Measurements from ENCODE around the gene PCBP2.
"Not testable (repeated sequence)": the region's sequence is repeated elsewhere in the genome, so short reads cannot be mapped to it uniquely, and the experiment has no call there.

The PCBP2 gene

GRCh38 chr12:53465679-53466078, 13.8 kb downstream of the PCBP2 start:
- ATAC-seq (replicated peaks; ENCODE audit: extremely low read depth, poor library complexity, severe bottlenecking): no peak

GRCh38 chr12:53466640-53467039, 14.7 kb downstream of the PCBP2 start:
- Mint-ChIP-seq H3K27me3 (no peaks in the 10 kb centered on the region), H3K36me3 (ENCODE audit: insufficient read depth) (peaks cover 100% of the 10 kb centered on the region), H3K4me1 (peaks cover 44% of the 10 kb centered on the region), H3K9me3 (no peaks in the 10 kb centered on the region), H3K4me3 (no peak overlapping the region), H3K27ac (ENCODE audit: low read depth) (no peak overlapping the region)
- DNase-seq (ENCODE audit: low spot score in 2 of 2) (no peak), ATAC-seq (replicated peaks; ENCODE audit: extremely low read depth, poor library complexity, severe bottlenecking) (no peak)

More at GRCh38 chr12:53465679-53466078, 13.8 kb downstream of the PCBP2 start:
- Mint-ChIP-seq H3K36me3 (ENCODE audit: insufficient read depth) (peaks cover 100% of the 10 kb centered on the region), H3K4me1 (peaks cover 42% of the 10 kb centered on the region), H3K4me3 (no peak overlapping the region), H3K27ac (ENCODE audit: low read depth) (peak overlapping the region; percentile 41), H3K9me3 (no peaks in the 10 kb centered on the region), H3K27me3 (no peaks in the 10 kb centered on the region)
- no peak for DNase-seq (ENCODE audit: low spot score in 2 of 2)

GRCh38 chr12:53467082-53467481, 15.2 kb downstream of the PCBP2 start:
- peaks cover 100% of the 10 kb centered on the region for H3K36me3 Mint-ChIP-seq (ENCODE audit: insufficient read depth)
- H3K27ac Mint-ChIP-seq (ENCODE audit: low read depth): no peak overlapping the region
- no peak for DNase-seq (ENCODE audit: low spot score in 2 of 2)
- no peak for ATAC-seq (replicated peaks; ENCODE audit: extremely low read depth, poor library complexity, severe bottlenecking)
- no peaks in the 10 kb centered on the region for H3K9me3 Mint-ChIP-seq
- H3K4me3 Mint-ChIP-seq: no peak overlapping the region
- H3K27me3 Mint-ChIP-seq: no peaks in the 10 kb centered on the region
- H3K4me1 Mint-ChIP-seq: peaks cover 48% of the 10 kb centered on the region

- no peak overlapping the region for H3K4me3 Mint-ChIP-seq
- peaks cover 49% of the 10 kb centered on the region for H3K4me1 Mint-ChIP-seq
- H3K27me3 Mint-ChIP-seq: no peaks in the 10 kb centered on the region
- peaks cover 100% of the 10 kb centered on the region for H3K36me3 Mint-ChIP-seq (ENCODE audit: insufficient read depth)
- no peaks in the 10 kb centered on the region for H3K9me3 Mint-ChIP-seq
- DNase-seq (ENCODE audit: low spot score in 2 of 2) (no peak), ATAC-seq (replicated peaks; ENCODE audit: extremely low read depth, poor library complexity, severe bottlenecking) (no peak)
- peak overlapping the region; percentile 55 for H3K27ac Mint-ChIP-seq (ENCODE audit: low read depth)
These were observed 16.0 kb downstream of the PCBP2 start for GRCh38 chr12:53467880-53468279.

- no peak for DNase-seq (ENCODE audit: low spot score in 2 of 2)
- peak overlapping the region; percentile 55 for H3K27ac Mint-ChIP-seq (ENCODE audit: low read depth)
- H3K36me3 Mint-ChIP-seq (ENCODE audit: insufficient read depth): peaks cover 99% of the 10 kb centered on the region
These were observed 16.4 kb downstream of the PCBP2 start for GRCh38 chr12:53468282-53468681.

GRCh38 chr12:53472056-53472582, 20.2 kb downstream of the PCBP2 start:
- peaks cover 44% of the 10 kb centered on the region for H3K4me1 Mint-ChIP-seq
- H3K4me3 Mint-ChIP-seq: no peak overlapping the region
- H3K36me3 Mint-ChIP-seq (ENCODE audit: insufficient read depth): peaks cover 98% of the 10 kb centered on the region
- no peaks in the 10 kb centered on the region for H3K27me3 Mint-ChIP-seq
- no peak for DNase-seq (ENCODE audit: low spot score in 2 of 2)
- H3K27ac Mint-ChIP-seq (ENCODE audit: low read depth): no peak overlapping the region
- no peaks in the 10 kb centered on the region for H3K9me3 Mint-ChIP-seq
- ATAC-seq (replicated peaks; ENCODE audit: extremely low read depth, poor library complexity, severe bottlenecking): no peak

More at GRCh38 chr12:53468282-53468681, 16.4 kb downstream of the PCBP2 start:
- Mint-ChIP-seq H3K4me3 (no peak overlapping the region), H3K4me1 (peaks cover 45% of the 10 kb centered on the region), H3K27me3 (no peaks in the 10 kb centered on the region), H3K9me3 (no peaks in the 10 kb centered on the region)
- no peak for ATAC-seq (replicated peaks; ENCODE audit: extremely low read depth, poor library complexity, severe bottlenecking)

- Mint-ChIP-seq H3K27me3 (no peaks in the 10 kb centered on the region), H3K4me1 (peaks cover 44% of the 10 kb centered on the region), H3K9me3 (no peaks in the 10 kb centered on the region), H3K4me3 (no peak overlapping the region), H3K27ac (ENCODE audit: low read depth) (peak overlapping the region; percentile 86), H3K36me3 (ENCODE audit: insufficient read depth) (peaks cover 91% of the 10 kb centered on the region)
- DNase-seq (ENCODE audit: low spot score in 2 of 2) (no peak), ATAC-seq (replicated peaks; ENCODE audit: extremely low read depth, poor library complexity, severe bottlenecking) (no peak)
These were observed 22.2 kb downstream of the PCBP2 start for GRCh38 chr12:53474077-53474476.

GRCh38 chr12:53474819-53475218, 22.9 kb downstream of the PCBP2 start:
- H3K4me1 Mint-ChIP-seq: peaks cover 44% of the 10 kb centered on the region
- peaks cover 91% of the 10 kb centered on the region for H3K36me3 Mint-ChIP-seq (ENCODE audit: insufficient read depth)
- ATAC-seq (replicated peaks; ENCODE audit: extremely low read depth, poor library complexity, severe bottlenecking) (no peak), DNase-seq (ENCODE audit: low spot score in 2 of 2) (no peak)
- peak overlapping the region; percentile 86 for H3K27ac Mint-ChIP-seq (ENCODE audit: low read depth)
- no peaks in the 10 kb centered on the region for H3K27me3 Mint-ChIP-seq
- no peaks in the 10 kb centered on the region for H3K9me3 Mint-ChIP-seq
- peak overlapping the region; percentile 59 for H3K4me3 Mint-ChIP-seq

GRCh38 chr12:53476769-53477209, 24.9 kb downstream of the PCBP2 start:
- ATAC-seq (replicated peaks; ENCODE audit: extremely low read depth, poor library complexity, severe bottlenecking) (no peak), DNase-seq (ENCODE audit: low spot score in 2 of 2) (no peak)
- H3K27me3 Mint-ChIP-seq: no peaks in the 10 kb centered on the region
- peaks cover 86% of the 10 kb centered on the region for H3K36me3 Mint-ChIP-seq (ENCODE audit: insufficient read depth)
- H3K9me3 Mint-ChIP-seq: no peaks in the 10 kb centered on the region
- H3K4me1 Mint-ChIP-seq: peaks cover 34% of the 10 kb centered on the region
- H3K27ac Mint-ChIP-seq (ENCODE audit: low read depth): peak overlapping the region; percentile 86
- no peak overlapping the region for H3K4me3 Mint-ChIP-seq

GRCh38 chr12:53478865-53479264, 27.0 kb downstream of the PCBP2 start:
- no peak for DNase-seq (ENCODE audit: low spot score in 2 of 2)
- Mint-ChIP-seq H3K27ac (ENCODE audit: low read depth) (peak overlapping the region; percentile 22), H3K4me1 (peaks cover 23% of the 10 kb centered on the region), H3K36me3 (ENCODE audit: insufficient read depth) (peaks cover 81% of the 10 kb centered on the region), H3K4me3 (no peak overlapping the region), H3K9me3 (no peaks in the 10 kb centered on the region), H3K27me3 (no peaks in the 10 kb centered on the region)
- no peak for ATAC-seq (replicated peaks; ENCODE audit: extremely low read depth, poor library complexity, severe bottlenecking)

- ATAC-seq (replicated peaks; ENCODE audit: extremely low read depth, poor library complexity, severe bottlenecking) (no peak), DNase-seq (ENCODE audit: low spot score in 2 of 2) (no peak)
- H3K4me3 Mint-ChIP-seq: no peak overlapping the region
- peaks cover 79% of the 10 kb centered on the region for H3K36me3 Mint-ChIP-seq (ENCODE audit: insufficient read depth)
- no peaks in the 10 kb centered on the region for H3K9me3 Mint-ChIP-seq
- no peaks in the 10 kb centered on the region for H3K27me3 Mint-ChIP-seq
- peaks cover 18% of the 10 kb centered on the region for H3K4me1 Mint-ChIP-seq
- peak overlapping the region; percentile 22 for H3K27ac Mint-ChIP-seq (ENCODE audit: low read depth)
These were observed 27.4 kb downstream of the PCBP2 start for GRCh38 chr12:53479331-53479730.

GRCh38 chr12:53480491-53481442, 28.9 kb downstream of the PCBP2 start:
- Mint-ChIP-seq H3K36me3 (ENCODE audit: insufficient read depth) (peaks cover 72% of the 10 kb centered on the region), H3K4me1 (peaks cover 6% of the 10 kb centered on the region), H3K4me3 (no peak overlapping the region), H3K27me3 (no peaks in the 10 kb centered on the region), H3K27ac (ENCODE audit: low read depth) (no peak overlapping the region), H3K9me3 (no peaks in the 10 kb centered on the region)
- DNase-seq (ENCODE audit: low spot score in 2 of 2): no peak
- ATAC-seq (replicated peaks; ENCODE audit: extremely low read depth, poor library complexity, severe bottlenecking): no peak

GRCh38 chr12:53481458-53481857, 29.6 kb downstream of the PCBP2 start:
- DNase-seq (ENCODE audit: low spot score in 2 of 2); ATAC-seq (replicated peaks; ENCODE audit: extremely low read depth, poor library complexity, severe bottlenecking); H3K4me3 Mint-ChIP-seq; H3K27ac Mint-ChIP-seq (ENCODE audit: low read depth); H3K27me3 Mint-ChIP-seq; H3K9me3 Mint-ChIP-seq; H3K4me1 Mint-ChIP-seq: not testable (repeated sequence)
- peaks cover 69% of the 10 kb centered on the region for H3K36me3 Mint-ChIP-seq (ENCODE audit: insufficient read depth)
